Stimulated activated CD4-positive, alpha-beta T cell treated with anti-CD3 and anti-CD28 coated beads, Interleukin-1b, Interleukin-23, amount 100 ng/mL, for 4 hours (primary cell): ENCODE data around the gene C12orf75.
A peak's percentile ranks its signal among the peaks of the same experiment; 100 is the strongest.
"Not testable (repeated sequence)": the region's sequence is repeated elsewhere in the genome, so short reads cannot be mapped to it uniquely, and the experiment has no call there.

Experiments
- DNase-seq, 2 donors: peaks; one replicate each; pipeline ENCODE4 v3.0.0-alpha.2; 2020; ENCODE audit warnings: low read depth in 2 of 2

The C12orf75 gene

GRCh38 chr12:105310476-105311085 lies 19.9 kb upstream of the C12orf75 start:
- not testable (repeated sequence) for DNase-seq

DNA sequence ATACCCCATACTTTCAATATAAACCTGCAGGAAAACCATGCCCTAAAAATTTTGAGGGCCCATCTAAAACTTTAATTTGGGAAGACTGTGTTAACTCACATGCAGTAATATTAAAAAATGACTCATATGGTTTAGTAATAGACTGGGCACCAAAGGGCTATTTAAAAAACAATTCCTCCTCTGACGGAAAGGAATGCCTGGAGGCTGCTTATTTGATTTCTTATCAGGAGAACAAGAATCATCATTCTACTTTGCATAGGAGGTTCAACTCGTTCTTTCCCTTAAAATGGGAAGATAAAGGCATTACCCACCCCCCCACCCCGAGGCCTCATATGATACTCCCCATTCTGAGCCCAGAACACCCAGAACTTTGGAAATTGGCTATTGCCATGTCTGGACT lies 18.6 kb upstream of the C12orf75 start:
- not testable (repeated sequence) for DNase-seq

DNA sequence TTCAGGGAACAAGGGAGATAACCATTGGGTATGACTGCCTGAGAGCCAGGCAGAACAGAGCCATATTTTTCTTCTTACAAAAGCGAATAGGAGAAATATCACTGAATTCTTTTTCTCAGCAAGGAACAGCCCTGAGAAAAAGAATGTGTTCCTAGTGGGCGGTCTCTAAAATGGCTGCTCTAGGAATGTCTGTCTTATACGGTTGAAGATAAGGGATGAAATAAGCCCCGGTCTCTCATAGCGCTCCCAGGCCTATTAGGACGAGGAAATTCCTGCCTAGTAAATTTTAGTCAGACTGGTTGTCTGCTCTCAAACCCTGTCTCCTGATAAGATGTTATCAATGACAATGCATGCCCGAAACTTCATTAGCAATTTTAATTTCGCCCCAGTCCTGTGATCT lies 16.7 kb upstream of the C12orf75 start:
- DNase-seq, result not testable (repeated sequence)

DNA sequence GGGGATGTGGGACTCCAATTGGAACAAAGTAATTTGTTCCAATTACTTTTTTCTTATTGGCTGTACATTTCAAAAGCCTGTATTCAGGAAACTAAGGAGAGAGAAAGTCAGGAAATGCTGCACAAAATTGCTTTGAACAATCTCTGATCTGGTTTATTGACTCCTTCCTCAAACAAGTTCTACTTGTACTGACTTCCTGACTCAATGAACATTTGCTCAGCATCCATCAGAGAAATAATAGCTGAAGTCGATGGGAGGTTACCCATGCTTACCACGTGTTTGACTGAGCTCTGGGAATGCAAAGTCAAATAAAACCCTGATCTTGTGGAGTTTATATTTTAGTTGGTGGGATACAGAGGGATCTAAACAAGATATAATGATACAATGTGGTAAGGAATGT lies 15.4 kb upstream of the C12orf75 start:
- no peak for DNase-seq

DNA sequence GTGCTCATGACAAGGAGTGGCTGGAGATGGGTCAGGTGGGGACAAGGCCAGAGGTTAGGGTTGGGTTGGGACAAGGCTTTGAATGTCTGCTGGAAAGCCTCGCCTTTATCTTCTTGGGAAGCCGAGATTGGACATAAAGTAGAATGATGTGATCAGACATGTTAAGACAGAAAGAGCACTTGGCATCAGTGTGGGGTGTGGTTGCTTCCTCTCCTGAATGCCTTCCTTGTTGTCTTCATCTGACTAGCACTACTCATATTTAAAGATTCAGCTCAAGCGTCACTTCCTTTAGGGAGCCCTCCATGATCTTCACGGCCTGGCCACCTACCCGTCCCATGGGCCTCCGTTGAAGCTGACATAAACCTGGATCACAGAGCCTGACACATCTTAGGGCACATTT lies 14.8 kb upstream of the C12orf75 start:
- DNase-seq, result no peak

- no peak for DNase-seq
Measured at GRCh38 chr12:105316931-105317852, 13.3 kb upstream of the C12orf75 start.

DNA sequence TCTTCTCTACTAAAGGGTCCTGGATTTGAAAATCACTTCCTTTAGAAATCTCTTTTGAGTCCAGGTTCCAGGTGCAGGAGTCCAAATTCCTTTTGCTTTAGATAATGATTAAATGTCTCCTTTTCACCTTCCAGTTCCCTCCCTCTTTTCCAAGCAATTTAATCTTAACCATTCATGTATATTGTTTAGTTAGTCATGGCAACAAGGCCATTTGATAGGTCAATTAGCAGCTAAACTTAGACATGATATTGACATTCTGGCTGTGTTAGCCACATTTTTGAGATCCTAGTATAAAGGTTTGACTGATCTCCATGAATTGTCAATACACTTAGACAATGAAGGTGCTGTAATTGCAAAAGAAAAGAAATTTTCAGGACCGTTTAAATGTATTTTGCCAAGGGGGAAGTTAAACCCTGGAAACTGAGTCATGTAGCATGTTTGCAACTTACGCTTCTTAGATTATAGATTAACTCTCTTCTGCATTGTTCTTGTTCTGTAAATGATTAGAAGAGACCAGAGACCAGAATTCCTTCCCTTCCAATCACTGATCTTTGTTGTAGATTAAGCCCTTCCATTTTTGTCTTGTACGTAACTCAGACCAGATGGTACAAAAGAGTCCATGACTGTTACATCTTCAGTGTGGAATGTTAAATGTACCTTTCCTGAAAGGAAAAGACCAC lies 12.4 kb upstream of the C12orf75 start:
- no peak for DNase-seq

- DNase-seq, result no peak
Measured at GRCh38 chr12:105318651-105319483, 11.6 kb upstream of the C12orf75 start.

DNA sequence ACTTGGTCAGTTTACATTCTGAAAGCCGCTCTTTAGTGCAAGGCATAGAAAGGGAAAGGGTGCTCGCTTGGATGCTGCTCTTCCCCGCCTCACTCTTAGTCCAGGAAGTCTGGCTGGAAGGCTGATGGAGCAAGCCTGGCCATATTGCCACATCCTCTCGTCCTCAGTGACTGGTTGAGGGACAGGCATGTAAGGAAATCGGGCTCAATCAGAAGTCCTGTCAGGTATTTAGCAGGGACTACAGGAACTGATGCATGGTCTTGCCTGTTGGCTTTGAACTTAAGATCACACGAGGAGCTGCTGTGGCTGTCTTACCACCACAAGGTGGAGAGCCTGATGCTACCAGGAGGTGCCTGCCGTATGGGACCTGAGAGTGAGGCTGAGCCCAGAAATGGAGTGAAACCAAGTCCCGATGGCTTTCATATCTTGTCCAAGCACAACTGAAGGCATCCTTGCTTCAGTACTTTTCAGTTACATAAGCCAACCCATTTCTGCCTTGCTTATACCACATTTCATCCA lies 10.7 kb upstream of the C12orf75 start:
- DNase-seq, result no peak

GRCh38 chr12:105321125-105321524 lies 9.4 kb upstream of the C12orf75 start:
- no peak for DNase-seq

DNA sequence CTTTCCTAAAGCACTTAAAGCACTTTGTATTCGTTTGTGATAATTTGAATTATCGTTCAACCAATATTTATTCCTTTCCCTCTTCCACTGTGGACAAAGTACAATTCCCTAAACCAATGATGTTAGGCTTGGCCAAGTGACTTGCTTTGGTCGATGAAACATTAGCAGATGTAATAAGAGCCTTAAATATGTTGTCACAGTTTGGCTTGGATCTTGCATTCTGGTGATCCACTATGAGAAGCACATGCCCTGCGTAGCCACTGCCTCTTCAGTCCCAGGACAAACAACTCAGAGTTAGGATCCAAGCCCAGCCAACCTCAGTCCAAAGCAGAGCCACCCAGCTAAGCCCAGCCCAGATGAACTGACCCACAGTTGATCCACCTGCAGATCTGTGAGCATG lies 8.4 kb upstream of the C12orf75 start:
- DNase-seq, result no peak

GRCh38 chr12:105324704-105325103 lies 5.8 kb upstream of the C12orf75 start:
- no peak for DNase-seq

DNA sequence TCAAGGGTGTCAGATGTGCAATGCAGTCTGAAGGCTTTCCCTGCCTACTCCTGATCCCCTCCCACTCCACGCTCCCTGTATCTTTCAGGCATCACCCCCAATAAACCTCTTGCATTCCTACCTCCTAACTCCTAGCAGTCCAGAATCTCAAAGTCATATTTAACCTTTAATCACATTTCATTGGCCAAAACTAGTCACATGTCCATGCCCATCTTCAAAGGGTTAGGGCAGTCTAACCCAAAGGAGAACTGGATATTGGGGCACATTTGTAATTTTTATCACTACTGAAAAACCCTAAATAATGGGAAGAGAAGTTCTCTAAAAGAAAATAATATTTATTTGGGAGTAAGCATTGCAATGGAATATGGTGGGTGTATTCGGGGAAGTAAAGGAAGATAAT lies 5.4 kb upstream of the C12orf75 start:
- DNase-seq, result no peak

- no peak for DNase-seq
Measured at GRCh38 chr12:105329926-105330282, 587 bp upstream of the C12orf75 start.

GRCh38 chr12:105330931-105331804 lies 677 bp downstream of the C12orf75 start:
- peak; percentile 17 to 30 for DNase-seq

- no peak for DNase-seq
Measured at GRCh38 chr12:105331805-105332251, 1.3 kb downstream of the C12orf75 start.

- DNase-seq, result not testable (repeated sequence)
Measured at GRCh38 chr12:105332286-105332685, 1.8 kb downstream of the C12orf75 start.

DNA sequence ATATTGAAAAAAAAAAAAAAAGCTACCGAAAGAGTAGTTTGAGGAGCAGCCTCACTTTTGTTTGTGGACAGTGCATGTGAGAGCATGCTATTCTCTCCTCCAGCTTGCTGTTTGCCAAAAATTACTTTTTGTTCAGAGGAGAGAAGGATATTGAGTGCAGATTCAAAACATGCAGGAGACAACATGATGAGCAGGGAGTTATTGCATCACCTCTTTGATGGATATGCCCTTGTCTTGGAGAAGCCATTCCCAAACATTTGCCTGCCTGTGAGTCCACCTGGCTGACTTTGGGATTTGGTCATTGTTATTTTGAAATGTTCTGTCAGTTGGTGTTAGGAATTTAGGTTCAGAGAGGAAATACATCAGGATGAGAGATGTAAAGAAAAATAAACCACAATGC lies 2.4 kb downstream of the C12orf75 start:
- no peak for DNase-seq

GRCh38 chr12:105334001-105334400 lies 3.5 kb downstream of the C12orf75 start:
- no peak for DNase-seq

DNA sequence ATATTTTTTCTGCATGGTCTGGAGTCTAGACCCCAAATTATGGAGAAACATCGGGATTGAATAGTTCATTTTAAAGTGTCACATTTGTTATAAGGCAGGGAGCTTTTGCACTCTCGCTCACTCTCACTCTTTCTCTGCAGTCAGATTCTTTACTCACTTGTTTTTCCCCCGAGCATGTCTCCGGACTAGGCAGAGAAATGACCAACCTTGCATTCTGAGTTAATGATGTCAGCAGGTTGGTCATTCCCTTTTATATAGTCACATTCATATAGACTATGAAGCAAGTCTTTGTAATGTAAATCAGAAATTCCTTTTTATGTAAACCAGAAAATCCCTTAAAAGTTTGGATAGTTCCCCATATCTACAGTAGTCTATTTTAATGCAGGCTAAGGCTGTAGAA lies 4.1 kb downstream of the C12orf75 start:
- DNase-seq, result no peak
